GM21717 (cell line): ENCODE data around the gene TRAK1.

Experiments
- ATAC-seq: cut with Tn5 transposase; IDR thresholded peaks from one replicate; pipeline ENCODE4 v1.9.1; 2021; ENCODE audit warnings: mild to moderate bottlenecking, moderate library complexity; ENCODE audit not compliant: unreplicated experiment

The TRAK1 gene

DNA sequence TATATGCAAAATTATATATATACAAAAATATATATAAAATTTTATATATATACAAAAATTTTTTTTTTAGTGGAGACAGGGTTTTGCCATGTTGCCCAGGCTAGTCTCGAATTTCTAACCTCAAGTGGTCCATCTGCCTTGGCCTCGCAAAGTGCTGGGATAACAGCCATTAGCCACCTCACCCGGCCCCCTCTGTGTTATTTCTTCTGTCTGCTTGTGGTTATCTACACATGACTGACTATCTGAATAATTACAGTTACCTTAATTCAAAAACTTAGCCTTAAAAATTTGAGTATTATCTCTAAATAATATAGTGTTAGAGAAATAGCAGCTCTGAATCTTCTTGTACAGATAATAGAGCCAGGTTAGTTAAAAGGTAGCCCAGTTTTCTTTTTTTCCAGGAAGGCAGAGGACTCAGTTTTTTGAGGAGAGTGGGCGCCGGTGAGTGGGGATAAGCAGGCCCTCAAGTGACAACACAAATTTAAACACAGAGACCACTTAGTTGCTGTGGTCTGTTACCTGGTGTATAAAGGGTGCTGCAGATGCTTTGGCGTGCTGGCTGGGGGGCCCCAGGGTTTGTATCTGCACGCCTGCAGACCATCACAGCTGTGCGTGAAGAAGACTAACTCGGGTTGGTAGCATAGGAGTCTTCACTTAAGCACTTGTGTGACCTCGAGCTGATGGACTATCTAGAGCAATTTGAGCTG is 83.7 kb downstream of the TRAK1 start:
- no peak for ATAC-seq

GRCh38 chr3:42175386-42176240 is 84.5 kb downstream of the TRAK1 start:
- no peak for ATAC-seq

- ATAC-seq, result no peak
Measured at GRCh38 chr3:42176242-42177034, 85.3 kb downstream of the TRAK1 start.

DNA sequence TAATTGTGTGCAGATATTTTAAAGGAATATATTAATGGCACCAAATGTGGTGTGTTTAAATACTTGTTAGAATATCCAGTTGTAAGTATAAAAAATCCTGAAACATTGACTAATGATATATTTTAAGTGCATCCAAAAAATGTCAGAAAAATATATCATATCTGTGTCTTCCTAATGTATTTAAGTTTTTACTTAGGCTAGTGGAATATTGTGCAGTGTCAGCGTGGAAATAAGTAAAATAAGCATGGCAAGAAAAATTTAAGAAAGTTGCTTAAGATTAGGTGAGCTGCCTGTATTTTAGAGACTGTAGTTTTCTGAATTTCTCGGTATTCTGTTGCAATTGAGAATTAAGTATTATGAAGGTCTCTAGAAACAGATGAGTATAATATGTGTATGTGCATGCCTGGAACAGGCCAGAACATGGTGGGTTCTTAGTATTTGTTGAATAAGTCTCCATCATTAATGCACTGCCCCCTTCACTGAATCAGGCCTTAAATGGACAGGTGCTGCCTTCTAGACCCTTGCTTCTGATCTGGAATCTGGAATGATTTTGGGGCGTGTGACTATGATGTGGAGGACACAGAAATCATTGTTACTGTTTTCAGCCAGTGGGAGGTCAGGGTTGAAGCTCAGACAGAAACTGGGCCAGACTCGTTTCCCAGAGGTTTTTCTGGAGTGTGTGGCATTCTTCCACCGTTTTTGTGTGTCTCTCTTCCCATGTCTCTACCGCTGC is 86.1 kb downstream of the TRAK1 start:
- no peak for ATAC-seq

- ATAC-seq, result no peak
Measured at GRCh38 chr3:42177801-42178150, 86.6 kb downstream of the TRAK1 start.

DNA sequence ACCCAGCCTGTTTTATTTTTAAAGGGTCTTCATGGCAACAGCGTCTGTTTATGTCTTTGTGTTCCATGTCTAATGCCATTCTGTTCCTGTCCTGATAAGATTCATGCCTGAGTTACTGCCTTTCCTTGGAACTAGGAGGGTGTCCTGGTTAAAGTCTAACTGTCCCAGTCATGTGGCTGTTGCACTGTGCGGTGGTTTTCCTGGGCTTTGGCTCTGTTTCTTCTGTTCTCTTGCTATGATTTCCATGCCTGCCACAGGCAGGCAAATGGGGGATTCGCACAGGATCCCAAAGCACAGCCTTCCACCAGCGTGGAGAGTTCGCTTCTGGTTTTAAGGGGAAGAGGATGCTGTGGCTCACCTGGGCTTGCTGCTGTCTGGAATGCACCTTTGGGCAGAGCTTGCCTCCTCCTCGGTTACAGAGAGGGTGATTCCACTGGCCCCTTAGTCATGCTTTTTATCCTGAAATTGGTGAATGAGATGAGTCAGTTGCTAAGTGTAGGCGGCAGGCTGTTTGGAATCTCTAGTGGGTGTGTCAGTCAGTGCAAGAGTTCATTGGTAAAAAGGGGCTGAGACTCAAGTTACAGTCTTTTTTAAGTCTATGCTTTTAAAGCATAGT is 88.1 kb downstream of the TRAK1 start:
- no peak for ATAC-seq

DNA sequence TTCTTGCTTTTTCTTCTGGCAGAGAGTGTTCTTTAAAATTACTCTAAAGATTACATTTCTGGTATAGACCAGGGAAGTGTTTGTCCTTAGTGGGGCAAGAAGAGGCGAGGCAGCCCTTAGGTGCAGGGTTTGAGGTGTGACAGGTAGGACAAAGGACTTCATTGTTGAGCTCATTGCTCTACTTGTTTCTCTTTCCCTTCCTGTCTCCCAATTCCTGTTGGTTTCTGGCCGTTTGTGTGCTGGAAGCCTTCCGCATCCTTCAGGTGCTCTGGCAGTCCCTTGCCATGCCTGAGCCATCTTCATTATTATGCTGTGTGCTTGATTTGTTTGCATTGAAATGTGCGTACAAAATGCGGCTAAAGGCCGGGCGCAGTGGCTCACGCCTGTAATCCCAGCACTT is 89.7 kb downstream of the TRAK1 start:
- ATAC-seq, result no peak

DNA sequence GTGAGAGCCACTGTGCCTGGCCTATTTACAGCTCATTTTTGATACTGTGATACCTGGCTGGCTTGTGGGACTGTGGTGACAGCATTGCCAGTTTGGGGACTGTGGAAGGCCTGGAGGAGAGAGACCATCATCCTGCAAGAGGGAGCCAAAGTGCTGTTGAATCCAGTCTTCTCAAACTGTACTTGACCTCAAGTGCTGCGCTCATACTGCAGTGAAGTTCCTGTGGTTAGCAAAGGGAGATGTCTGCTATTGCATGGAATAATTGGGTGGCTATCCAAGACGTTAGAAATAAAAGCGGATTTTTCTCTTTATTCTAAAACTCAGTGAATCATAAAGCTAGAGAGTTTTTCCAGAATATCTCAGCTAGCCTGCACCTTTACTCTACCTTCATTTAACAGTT is 91.4 kb downstream of the TRAK1 start:
- no peak for ATAC-seq

GRCh38 chr3:42183991-42184632 is 93.0 kb downstream of the TRAK1 start:
- ATAC-seq, result no peak

DNA sequence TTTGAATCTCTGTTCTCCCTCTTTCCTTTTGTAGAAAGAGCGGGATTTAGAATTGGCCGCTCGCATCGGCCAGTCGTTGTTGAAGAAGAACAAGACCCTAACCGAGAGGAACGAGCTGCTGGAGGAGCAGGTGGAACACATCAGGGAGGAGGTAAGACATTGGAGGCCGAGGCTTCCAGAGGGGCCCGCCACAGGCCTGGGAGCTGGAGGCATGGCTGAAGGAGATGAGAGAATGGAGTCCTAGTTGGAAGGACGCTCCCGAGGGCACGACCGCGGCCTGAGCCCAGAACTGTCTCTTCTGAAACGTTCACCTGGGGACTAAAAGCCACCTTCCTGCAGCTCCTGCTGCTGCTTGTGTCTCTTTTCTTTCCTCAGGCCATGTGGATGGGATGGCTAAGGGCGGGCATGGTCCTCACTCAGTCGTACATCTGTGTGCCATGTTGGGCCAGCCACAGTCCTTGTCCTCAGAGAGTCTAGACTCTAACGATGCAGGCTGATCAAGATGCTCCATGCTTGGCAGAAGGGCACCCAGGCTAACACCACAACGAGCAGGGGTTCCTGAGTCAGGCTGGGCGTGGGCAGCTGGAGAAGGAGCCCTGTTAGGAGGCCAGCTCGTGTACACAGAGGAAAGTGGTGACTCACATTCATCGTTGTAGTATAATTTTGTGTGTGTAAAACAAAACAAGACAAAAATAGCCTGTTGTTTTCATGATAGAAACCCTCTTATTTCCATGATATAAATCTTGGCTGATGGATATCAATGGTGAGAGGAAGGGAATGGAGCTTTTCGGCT is 93.7 kb downstream of the TRAK1 start:
- no peak for ATAC-seq

- no peak for ATAC-seq
Measured at GRCh38 chr3:42187936-42188335, 96.8 kb downstream of the TRAK1 start.

DNA sequence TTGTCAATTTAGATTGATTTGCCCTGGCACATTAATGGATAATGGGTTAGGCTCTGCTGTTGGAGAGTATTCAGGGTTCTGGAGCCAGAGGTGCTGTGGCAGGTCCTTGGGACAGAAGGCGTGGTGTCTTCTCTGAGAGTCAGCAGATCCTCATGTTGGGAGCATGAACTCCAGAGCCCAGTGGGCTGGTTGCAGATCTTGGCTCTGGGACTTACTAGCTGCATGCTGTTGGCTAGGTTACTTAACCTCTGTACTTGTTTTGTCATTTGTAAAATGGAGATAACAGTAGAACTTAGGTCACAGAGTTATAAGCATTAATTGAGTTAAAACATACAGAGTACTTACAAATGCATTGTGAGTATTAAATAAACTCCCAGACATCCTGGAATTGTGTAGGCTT is 97.2 kb downstream of the TRAK1 start:
- ATAC-seq, result no peak

GRCh38 chr3:42189001-42189460 is 97.9 kb downstream of the TRAK1 start:
- ATAC-seq, result no peak

- ATAC-seq, result no peak
Measured at GRCh38 chr3:42189736-42190135, 98.6 kb downstream of the TRAK1 start.

GRCh38 chr3:42190701-42191442 is 99.7 kb downstream of the TRAK1 start:
- ATAC-seq, result no peak

GRCh38 chr3:42191443-42191747 is 100.2 kb downstream of the TRAK1 start:
- no peak for ATAC-seq

- ATAC-seq, result peak; percentile 54
Measured at GRCh38 chr3:42192334-42193200, 101.4 kb downstream of the TRAK1 start.
